RKO (cell line): ENCODE results near the gene NKIRAS2.

Experiments
- DNase-seq: peaks from one replicate; pipeline ENCODE4 v3.0.0-alpha.2; 2016; ENCODE audit warnings: low spot score

The NKIRAS2 gene

DNA sequence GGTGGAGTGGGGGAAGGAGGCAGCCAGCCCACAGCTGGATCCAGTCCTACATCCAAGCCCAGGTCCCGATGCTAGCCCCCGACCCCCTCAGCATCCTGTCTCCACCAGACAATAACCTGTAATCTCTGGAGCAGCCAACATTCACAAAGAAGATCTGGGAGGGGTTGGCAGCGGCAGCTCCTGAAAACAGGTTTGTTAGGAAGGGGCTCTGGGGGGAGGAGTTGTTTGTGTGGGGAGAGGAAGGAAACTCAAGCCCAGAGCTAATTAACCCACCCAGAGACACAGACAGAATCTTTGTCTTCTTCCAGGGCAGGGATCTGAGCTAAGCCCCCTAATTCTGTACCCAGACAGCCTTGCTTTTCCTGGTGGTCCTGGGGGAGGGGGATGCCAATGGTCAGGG lies 35.1 kb downstream of the NKIRAS2 start:
- no peak for DNase-seq

DNA sequence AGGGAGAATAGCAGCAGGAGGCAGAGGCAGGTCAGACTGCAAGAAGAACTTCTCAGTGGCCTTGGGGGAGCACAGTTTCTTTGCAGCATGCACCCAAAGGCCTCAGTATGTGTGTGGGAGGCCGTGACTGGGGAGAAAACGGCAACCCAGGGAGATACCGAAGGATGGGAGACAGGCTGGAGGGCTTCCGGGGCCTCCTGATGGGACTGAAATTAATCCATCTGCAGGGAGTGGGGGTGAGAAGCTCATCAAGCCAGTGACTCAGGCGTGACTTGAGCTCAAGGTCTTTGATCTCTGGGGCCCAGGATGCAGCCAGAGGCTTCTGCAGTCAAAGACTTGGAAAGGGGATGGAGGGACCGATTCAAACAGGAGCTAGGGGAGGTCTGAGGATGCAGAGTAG lies 35.6 kb downstream of the NKIRAS2 start:
- DNase-seq, result peak; percentile 65

DNA sequence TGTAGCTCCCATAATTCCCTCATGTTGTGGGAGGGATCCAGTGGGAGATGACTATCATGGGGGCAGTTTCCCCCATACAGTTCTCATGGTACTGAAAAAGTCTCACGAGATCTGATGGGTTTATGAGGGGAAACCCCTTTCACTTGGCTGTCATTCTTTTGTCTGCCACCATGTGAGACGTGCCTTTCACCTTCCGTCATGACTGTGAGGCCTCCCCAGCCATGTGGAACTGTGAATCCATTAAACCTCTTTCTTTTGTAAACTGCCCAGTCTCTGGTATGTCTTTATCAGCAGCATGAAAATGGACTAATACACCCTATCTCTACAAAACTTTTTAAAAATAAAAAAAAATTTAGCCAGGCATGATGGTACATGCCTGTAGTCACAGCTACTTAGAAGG lies 36.7 kb downstream of the NKIRAS2 start:
- no peak for DNase-seq

DNA sequence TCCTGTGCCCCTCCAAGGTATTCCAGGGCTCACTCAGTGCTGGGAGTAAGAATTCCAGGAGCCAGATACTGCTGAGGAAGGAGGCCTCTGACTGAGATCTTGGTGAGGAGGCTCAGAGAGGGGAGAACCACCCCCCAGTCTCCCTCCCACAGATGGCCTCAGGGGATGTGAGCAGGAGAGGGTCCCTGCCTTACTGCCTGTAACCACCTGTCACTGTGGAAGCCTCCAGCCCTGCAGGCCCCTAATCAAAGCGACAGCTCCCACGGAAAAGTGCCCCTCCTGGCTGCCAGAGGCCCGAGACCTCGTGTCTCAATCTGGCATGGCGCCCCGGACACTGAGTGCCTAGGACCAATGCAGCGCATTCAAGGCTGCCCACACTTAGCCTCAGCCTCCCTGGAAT lies 38.2 kb downstream of the NKIRAS2 start:
- DNase-seq, result no peak

DNA sequence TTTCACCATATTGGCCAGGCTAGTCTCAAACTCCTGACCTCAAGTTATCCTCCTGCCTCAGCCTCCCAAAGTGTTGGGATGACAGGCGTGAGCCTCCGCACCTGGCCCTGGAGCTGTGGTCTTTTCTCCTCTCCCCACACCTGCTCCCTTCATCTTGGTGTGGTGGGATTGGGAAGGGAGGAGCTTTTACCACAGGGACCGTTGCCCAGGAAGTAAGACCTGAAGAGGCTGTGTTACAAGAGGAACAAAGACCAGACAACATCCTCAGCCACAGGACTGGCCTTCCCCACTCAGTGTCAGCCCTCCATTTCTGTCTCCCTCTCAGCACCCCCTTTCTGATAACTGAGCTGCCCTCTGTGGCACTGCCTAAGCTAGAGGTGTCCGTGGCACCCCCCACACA lies 39.9 kb downstream of the NKIRAS2 start:
- no peak for DNase-seq

DNA sequence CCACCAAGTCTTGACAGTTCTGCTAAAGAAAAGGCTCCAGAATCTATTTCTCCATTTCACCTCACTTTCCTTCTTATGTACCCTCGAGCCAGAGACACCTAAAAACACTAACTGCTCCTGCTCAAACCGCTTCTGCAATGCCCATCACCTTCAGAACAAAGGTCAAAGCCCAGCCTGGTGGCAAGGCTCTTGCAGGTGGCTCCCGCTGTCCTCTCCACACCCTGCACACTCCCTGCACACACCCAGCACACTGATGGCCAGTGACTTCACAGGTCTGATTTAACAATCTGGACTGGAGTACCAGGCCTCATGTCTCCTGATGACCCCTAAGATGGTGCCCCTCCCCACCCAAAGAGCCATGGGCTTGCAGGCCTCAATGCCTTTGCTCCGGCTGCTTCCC lies 40.3 kb downstream of the NKIRAS2 start:
- DNase-seq, result no peak

DNA sequence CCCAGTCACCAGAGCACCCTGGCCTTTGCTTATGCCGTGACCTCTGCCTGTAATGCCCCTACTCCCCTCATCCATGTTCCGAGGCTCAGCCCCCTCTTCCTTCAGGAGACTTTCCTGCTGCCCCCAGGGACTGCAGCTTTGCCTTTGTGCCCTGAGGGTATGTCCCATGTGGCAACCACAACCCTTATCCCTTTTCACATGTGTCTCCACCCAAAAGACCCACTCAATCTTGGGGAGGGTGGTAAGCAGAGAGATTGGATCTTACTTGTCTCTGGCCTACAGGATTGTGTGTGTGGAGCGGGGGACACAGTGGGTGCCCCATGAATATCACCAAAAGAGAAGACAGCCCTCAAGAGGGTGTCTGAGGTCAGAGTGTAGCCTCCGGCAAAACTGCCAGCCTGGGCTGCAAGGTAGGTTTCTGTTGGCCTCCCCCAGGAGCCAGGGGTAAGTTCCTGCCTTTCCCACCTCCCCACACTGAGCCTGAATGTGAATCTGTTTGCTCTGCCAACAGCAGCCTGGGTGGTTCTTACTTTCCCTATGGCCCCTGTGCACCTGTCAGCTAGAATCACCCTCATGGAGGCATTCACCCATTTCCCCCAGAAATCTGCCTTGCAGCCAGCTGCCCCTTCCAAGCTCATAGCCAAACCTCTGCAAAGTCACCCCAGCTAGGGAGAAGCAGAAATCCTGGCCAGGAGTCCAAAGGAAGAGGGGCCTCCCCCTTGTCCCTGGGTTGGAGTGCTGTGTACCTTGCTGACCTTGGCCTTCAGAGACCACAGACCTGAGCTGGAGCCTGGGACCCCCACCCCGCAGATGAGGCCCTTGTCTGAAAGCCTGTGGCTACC lies 42.0 kb downstream of the NKIRAS2 start:
- no peak for DNase-seq

DNA sequence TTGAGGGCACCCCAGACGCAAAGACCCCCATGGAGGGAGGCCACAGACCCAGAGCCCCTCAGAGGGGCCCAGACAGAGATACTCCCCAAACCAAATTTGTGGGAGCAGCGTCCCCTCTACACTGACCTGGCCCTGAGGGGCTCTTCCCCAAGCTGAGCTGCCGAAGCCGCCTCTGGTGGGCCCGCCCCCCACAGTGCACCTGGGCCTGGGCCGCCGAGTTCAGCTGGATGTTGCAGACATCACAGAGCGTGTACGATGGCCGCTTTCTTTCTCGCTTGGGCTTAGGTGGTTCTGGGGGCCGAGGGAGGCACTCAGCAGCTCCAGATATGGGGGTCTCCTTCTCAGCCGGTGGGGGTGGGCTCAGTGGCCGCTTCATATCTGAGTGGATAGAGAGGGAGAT lies 42.8 kb downstream of the NKIRAS2 start:
- DNase-seq, result no peak

DNA sequence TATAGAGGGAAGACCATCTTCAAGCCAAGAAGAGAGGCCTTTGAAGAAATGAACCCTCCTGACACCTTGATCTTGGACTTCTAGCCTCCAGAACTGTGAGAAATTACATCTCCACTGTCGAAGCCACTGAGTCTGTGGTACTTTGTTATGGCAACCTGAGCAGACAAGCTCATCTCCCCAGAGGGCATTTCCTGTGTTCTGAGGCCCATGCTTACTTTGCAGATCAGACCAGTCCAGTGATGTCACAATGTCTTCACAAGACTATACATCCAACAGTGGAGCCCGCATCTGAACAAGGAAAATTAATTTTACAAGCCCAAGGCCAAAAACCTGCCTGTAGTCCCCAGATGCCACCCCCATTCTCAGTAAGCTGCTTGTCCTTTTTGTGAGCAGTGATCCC lies 45.3 kb downstream of the NKIRAS2 start:
- no peak for DNase-seq

DNA sequence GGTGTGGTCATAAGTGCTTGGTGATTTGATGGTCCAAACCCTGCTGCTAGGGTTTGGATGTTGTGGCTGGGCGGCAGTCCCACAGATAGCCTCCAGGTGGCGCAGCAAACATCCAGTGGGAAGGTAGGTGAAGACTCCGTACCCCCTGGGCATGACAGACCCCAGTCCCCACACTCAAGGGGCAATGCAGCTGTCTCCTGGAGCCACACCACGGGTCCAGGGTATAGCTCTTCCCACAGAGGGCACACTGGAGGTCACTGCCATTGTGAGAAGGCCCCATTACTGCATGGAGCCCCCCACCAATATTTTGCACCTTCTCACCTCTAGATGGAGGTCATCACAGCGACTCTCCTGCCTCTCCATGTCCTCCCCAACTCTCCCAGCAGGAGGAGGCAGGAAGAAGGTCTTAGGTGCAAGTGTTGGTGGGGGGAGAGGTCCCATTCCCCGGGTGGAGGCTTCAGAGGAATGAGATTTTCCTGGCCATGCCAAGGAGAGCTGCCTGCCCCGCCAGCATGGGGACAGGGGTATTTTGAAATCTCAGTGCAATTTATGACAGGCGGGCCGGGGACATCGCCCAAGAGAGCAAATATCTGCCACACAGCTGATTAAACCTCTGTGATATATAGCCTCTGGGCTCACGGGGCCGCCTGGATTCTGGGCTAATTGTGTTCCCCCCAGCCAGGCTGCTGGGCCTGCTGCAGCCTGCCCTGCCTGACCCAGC lies 47.6 kb downstream of the NKIRAS2 start:
- DNase-seq, result peak; percentile 35

DNA sequence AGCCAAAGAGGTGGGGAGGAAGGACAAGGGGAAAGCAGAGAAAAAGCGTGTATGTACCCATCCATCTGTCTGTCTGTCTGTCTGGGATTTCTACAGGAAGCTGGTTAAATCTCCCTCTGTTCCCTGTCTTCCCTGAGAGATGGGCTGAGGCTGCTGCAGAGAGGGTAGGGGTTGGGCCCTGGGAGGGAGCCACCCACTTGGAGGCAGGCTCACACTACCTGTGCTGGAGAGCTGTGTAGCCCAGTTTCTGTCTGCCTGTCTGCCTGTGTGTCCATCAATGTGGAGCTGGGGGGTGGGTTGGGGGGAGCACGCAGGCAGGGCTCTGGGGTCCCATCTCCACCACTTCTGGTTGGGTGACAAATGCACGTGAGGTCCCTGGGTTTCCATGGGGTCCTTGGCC lies 49.1 kb downstream of the NKIRAS2 start:
- DNase-seq, result no peak

DNA sequence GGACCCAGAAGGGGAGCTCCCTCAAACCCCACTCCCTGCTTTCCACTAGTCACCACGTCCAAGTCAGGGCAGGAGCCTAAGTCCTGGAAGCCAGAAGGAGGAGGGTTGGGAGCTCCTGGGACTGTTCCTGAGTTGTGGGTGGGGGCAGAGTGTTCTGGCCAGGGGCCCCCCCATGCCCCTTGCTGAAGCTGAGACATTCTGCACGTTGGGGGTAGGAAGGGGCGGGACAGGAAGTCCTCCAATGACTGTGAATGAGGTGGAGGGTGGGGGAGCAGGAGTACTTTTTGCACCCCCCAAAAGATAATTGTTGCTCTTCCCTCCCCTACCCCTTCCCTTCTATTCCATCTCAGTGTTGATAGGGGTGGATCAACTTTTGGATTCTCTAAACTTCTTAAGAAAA lies 51.9 kb downstream of the NKIRAS2 start:
- no peak for DNase-seq

DNA sequence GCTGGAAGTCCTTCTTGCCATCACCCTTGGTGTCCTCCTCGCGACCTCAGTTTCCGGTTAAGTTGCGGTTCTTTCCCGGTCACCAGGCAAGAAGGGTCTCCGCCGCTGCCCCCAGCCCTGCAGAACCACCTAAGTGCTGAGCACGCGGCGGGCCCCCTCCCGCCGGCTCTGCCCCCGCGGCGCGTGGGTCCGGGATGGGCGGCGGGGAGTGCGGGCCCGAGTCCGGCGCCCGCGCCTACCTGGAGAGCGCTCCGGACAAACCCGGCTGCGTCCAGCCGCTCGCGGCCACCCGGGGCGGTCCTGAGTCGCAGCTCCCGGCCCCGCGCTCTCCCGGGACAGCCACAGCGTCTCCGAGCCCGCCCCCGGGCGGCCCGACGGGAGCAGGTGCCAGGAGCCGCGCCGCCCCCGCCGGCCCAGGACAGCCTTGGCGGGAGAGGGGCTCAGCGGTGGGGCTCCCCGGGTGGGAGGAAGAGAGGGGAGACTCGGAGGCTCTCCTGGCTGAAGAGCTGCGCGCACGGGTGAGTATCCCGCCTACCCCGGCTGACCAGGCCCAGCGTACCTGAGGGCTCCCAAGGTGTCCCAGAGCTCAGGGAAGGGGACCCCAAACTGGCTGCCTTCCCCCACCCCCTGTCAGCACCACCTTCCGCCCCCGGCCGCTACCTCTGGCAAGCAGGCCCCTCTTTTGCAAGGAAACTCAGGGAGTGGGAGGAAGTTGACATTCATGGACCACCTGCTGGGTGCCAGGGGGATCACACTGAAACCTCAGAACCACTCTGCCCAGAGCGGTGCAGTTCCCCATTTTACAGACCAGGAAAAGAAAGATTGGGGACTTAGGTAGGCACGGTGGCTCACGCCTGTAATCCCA lies 52.7 kb downstream of the NKIRAS2 start:
- no peak for DNase-seq
